ENCODE data around the gene M6PR. TPM values are rescaled to one million over a fixed set of nuclear protein-coding genes. Genes with fewer than 3 reads are reported as not detected.

Gene M6PR
- total and polyA plus RNA-seq, 10 of the 15 experiments (the other 5 are each of a cell fraction or from before 2014, with no cell fraction given): 65.4 to 209 (median 139) TPM

DNA sequence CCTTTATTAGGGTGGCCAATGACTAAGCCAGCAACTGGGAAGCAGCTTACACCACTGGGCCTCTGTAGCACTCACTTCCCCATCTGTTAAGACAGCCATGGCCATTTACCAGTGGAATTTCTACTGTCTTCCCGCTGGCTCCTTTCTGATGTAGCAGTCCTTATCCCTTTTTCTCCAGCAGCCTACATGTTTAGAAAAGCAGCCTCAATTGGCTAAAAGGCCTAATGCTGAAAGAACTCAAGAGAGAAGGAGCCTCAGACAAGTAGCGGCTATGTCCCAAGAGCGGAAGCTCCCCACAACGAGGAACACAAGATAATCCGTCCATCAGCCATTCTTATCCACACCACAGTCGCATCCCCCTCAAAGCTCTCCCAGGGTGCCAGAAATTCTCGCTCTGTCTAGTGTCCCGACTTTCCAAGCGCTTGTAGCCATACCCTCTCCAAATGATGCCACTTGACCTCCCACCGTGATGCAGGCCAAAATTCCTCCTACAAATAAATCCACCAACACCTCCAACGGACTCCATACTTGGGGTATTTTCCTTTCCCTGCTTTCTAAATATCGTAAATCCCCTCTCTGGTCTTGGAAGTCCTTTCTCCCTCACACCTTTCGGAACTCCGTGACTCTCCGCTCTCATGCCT is 624 bp downstream of the M6PR start:
- ATAC-seq: peak; percentile 10; the same call in 2 of the 3 replicates
- no peaks in the 10 kb centered on the region for H4K20me1 ChIP-seq (ENCODE audit: control insufficient read depth, insufficient read depth)
- BruUV-seq (replicated peaks): TSS peak; percentile 70
- ChIA-PET POLR2A (interaction anchor here (0.6 to 2.4 kb wide), 6 partner anchors 22 to 321 kb away, joined by 3 to 8 read pairs (median 4); no protein-coding TSS in a partner anchor), CTCF (interaction anchor here (0.7 to 3.9 kb wide), 13 partner anchors 10 to 300 kb away, joined by 3 to 30 read pairs (median 7); partner anchors contain the start of gene PHC1), RAD21 (ENCODE audit: unreplicated experiment) (interaction anchor here (0.8 to 3.3 kb wide), 9 partner anchors 34 to 405 kb away, joined by 3 to 23 read pairs (median 6); partner anchors contain the start of gene PHC1), SMC1A (ENCODE audit: uncharacterized antibody, unreplicated experiment) (interaction anchor here (1.2 to 3.8 kb wide), 6 partner anchors 35 to 89 kb away, joined by 3 to 36 read pairs (median 6); partner anchors contain the start of gene PHC1)
- in situ Hi-C loops (cut with MboI): no loop called here
- H3K9ac ChIP-seq (ENCODE audit: control insufficient read depth, insufficient read depth, low read length): peak overlapping the region; percentile 74
- H3K79me2 ChIP-seq (ENCODE audit: control insufficient read depth, insufficient read depth, low read length): peaks cover 39% of the 10 kb centered on the region
- peaks cover 10% of the 10 kb centered on the region; the same call in 1 of the 2 replicates for H3K4me1 ChIP-seq (ENCODE audit: control insufficient read depth, insufficient read depth, low read length)
- H3K27ac ChIP-seq (ENCODE audit: control insufficient read depth, insufficient read depth): peak overlapping the region; percentile 94
- H2AFZ ChIP-seq (ENCODE audit: control insufficient read depth, low read depth, low read length): peak overlapping the region; percentile 91
- H3K27me3 ChIP-seq (replicated peaks in 1 of 2; ENCODE audit: control insufficient read depth in 2 of 2, insufficient read depth in 2 of 2, low read length in 1 of 2): no peaks in the 10 kb centered on the region
- H3K4me2 ChIP-seq (ENCODE audit: control insufficient read depth, insufficient read depth): peak overlapping the region; percentile 61; the same call in 1 of the 2 replicates
- H3K36me3 ChIP-seq (ENCODE audit: control insufficient read depth in 2 of 2, insufficient read depth in 2 of 2, low read length in 1 of 2): peaks cover 1 to 13% of the 10 kb centered on the region in 2 experiments; a peak in 2 of 4 replicates
- peak overlapping the region; percentile 86 for H3K4me3 ChIP-seq
- intact Hi-C loops (cut with micrococcal nuclease; ENCODE audit: unreplicated experiment): no loop called here
- FAIRE-seq: no peak
- WGBS (ENCODE audit: insufficient coverage, insufficient replicate concordance, low lambda C conversion rate, missing lambda C conversion rate): 2% methylated on average over 15 of the region's 15 CpGs
- no peaks in the 10 kb centered on the region; the same call in 2 of the 3 replicates for H3K9me3 ChIP-seq (replicated peaks; ENCODE audit: control insufficient read depth, insufficient read depth, low read length)
- no peak for DNase-seq (ENCODE audit: low read depth, low spot score)
- TF ChIP-seq YBX1 (IDR thresholded peaks at IDR 0.05) (0 out of 2 replicates have a peak, but pooled peaks have one; percentile 14), SMARCA5 (IDR thresholded peaks at IDR 0.05) (no peak), SRF (IDR thresholded peaks at IDR 0.05; ENCODE audit: low read depth in 2 of 2, low read length in 2 of 2) (no peak), BACH1 (IDR thresholded peaks at IDR 0.05; ENCODE audit: borderline replicate concordance) (no peak), HDAC2 (IDR thresholded peaks at IDR 0.05) (no peak), FOS (IDR thresholded peaks at IDR 0.05; ENCODE audit: borderline replicate concordance, extremely low read depth, insufficient read length) (no peak), CBX5 (IDR thresholded peaks at IDR 0.05; ENCODE audit: low read depth) (no peak), BCLAF1 (IDR thresholded peaks at IDR 0.05) (no peak), BCL11A (IDR thresholded peaks at IDR 0.05; ENCODE audit: low read depth, low read length) (no peak), MTA2 (IDR thresholded peaks at IDR 0.05; ENCODE audit: low read depth) (no peak), RB1 (IDR thresholded peaks at IDR 0.05; ENCODE audit: borderline replicate concordance) (no peak), TCF12 (IDR thresholded peaks at IDR 0.05; ENCODE audit: low read depth, low read length) (no peak), YY1 (IDR thresholded peaks at IDR 0.05; ENCODE audit: low read depth, low read length) (0 out of 2 replicates have a peak, but pooled peaks have one; percentile 18), ZNF274 (IDR thresholded peaks at IDR 0.05; ENCODE audit: insufficient read depth, insufficient read length) (no peak), REST (IDR thresholded peaks at IDR 0.05; ENCODE audit: low read depth, low read length) (no peak)
- TF ChIP-seq, protein P1, sequence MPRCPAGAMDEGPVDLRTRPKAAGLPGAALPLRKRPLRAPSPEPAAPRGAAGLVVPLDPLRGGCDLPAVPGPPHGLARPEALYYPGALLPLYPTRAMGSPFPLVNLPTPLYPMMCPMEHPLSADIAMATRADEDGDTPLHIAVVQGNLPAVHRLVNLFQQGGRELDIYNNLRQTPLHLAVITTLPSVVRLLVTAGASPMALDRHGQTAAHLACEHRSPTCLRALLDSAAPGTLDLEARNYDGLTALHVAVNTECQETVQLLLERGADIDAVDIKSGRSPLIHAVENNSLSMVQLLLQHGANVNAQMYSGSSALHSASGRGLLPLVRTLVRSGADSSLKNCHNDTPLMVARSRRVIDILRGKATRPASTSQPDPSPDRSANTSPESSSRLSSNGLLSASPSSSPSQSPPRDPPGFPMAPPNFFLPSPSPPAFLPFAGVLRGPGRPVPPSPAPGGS (IDR thresholded peaks at IDR 0.05; ENCODE audit: borderline replicate concordance, insufficient read depth, low read depth, low read length, poor library complexity, severe bottlenecking): no peak

Data from GM12878 (cell line).